Esophagus mucosa (tissue), 1 donor: Measurements from ENCODE around the gene DCP1B. TPM values are rescaled to one million over a fixed set of nuclear protein-coding genes. Genes with fewer than 3 reads are reported as not detected.
"Not testable (repeated sequence)": the region's sequence is repeated elsewhere in the genome, so short reads cannot be mapped to it uniquely, and the experiment has no call there.

ENCODE experiments used
- ATAC-seq: fragments of 200-7000 bp; cut with Tn5 transposase; one replicate; pipeline ENCODE4 v1.9.1; 2020
- total RNA-seq: library from RNA; stranded (reverse); gene quantifications from one replicate; pipeline ENCODE4 v1.2.4, GENCODE V29; 2023
- donor health status: DM: yes; HTN: yes; CAD: no.

The DCP1B gene
- total RNA-seq, 1 donor from 2014 or later, result 5.2 TPM

- ATAC-seq, result no peak
These were observed 29.4 kb downstream of the DCP1B start for GRCh38 chr12:1974812-1975211.

GRCh38 chr12:1972856-1973317 is 31.4 kb downstream of the DCP1B start:
- no peak for ATAC-seq

GRCh38 chr12:1972260-1972659 is 32.0 kb downstream of the DCP1B start:
- no peak for ATAC-seq

GRCh38 chr12:1970331-1970900 is 33.8 kb downstream of the DCP1B start:
- ATAC-seq, result no peak

- ATAC-seq, result no peak
These were observed 37.6 kb downstream of the DCP1B start for GRCh38 chr12:1966561-1967226.

GRCh38 chr12:1965916-1966315 is 38.3 kb downstream of the DCP1B start:
- ATAC-seq, result no peak

GRCh38 chr12:1962051-1963020 is 41.9 kb downstream of the DCP1B start:
- ATAC-seq, result no peak

- ATAC-seq, result no peak
These were observed 47.5 kb downstream of the DCP1B start for GRCh38 chr12:1956716-1957115.

- peak; percentile 87 for ATAC-seq
These were observed 54.3 kb downstream of the DCP1B start for GRCh38 chr12:1949771-1950470.

GRCh38 chr12:1948883-1949282 is 55.4 kb downstream of the DCP1B start:
- ATAC-seq, result peak; percentile 27

- ATAC-seq, result no peak
These were observed 57.2 kb downstream of the DCP1B start for GRCh38 chr12:1947081-1947480.

- no peak for ATAC-seq
These were observed 58.0 kb downstream of the DCP1B start for GRCh38 chr12:1946296-1946695.

- not testable (repeated sequence) for ATAC-seq
These were observed 58.8 kb downstream of the DCP1B start for GRCh38 chr12:1945502-1945901.

- peak; percentile 95 for ATAC-seq
These were observed 64.3 kb downstream of the DCP1B start for GRCh38 chr12:1939801-1940607.

- ATAC-seq, result no peak
These were observed 64.9 kb downstream of the DCP1B start for GRCh38 chr12:1939331-1939730.

GRCh38 chr12:1937481-1938224 is 66.6 kb downstream of the DCP1B start:
- no peak for ATAC-seq

- peak; percentile 58 for ATAC-seq
These were observed 67.6 kb downstream of the DCP1B start for GRCh38 chr12:1936406-1937320.

GRCh38 chr12:1935700-1936378 is 68.4 kb downstream of the DCP1B start:
- ATAC-seq, result no peak

GRCh38 chr12:1935242-1935641 is 69.0 kb downstream of the DCP1B start:
- ATAC-seq, result no peak
